ENCODE measurements around the gene CD6.

- no peak for TF ChIP-seq CTCF (IDR thresholded peaks at IDR 0.05)
- no peak for TF ChIP-seq POLR2A (IDR thresholded peaks at IDR 0.05)
Measured at GRCh38 chr11:61045271-61045670, 73.8 kb downstream of the CD6 start.
